ENCODE data around the gene GPC1.

GPC1 gene

DNA sequence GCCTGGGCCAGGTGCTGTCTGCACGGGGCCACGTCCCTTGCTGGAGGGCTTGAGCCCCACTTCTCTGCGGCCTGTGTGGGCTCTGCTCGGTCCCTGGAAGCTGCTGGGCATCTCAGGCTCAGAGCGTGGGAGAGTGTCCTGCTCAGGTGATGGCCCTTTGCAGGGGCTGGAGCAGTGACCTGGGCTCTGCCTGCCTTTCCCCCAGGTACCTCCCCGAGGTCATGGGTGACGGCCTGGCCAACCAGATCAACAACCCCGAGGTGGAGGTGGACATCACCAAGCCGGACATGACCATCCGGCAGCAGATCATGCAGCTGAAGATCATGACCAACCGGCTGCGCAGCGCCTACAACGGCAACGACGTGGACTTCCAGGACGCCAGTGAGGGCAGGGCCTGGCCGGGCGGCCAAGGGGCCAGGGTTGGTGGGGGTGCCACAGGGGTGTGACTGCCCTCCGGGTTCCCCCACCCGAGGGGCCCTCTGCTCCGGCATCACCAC lies 29.9 kb downstream of the GPC1 start:
- DNase-seq: no peak

DNA sequence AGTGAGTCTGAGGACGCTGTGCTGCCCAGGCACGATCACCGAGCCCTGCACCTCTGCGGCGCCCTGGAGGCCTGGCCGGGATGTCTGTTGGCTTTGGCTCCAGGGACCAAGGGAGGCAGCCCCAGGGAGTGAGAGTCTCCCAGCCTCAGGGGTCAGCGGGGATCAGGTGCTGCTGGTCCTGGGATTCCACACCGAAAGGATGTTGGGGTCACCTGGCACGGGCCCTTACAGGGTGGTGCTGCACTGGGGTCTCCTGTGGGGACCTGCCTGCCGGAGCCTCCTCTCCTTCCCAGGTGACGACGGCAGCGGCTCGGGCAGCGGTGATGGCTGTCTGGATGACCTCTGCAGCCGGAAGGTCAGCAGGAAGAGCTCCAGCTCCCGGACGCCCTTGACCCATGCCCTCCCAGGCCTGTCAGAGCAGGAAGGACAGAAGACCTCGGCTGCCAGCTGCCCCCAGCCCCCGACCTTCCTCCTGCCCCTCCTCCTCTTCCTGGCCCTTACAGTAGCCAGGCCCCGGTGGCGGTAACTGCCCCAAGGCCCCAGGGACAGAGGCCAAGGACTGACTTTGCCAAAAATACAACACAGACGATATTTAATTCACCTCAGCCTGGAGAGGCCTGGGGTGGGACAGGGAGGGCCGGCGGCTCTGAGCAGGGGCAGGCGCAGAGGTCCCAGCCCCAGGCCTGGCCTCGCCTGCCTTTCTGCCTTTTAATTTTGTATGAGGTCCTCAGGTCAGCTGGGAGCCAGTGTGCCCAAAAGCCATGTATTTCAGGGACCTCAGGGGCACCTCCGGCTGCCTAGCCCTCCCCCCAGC lies 30.5 kb downstream of the GPC1 start:
- no peak for DNase-seq

DNA sequence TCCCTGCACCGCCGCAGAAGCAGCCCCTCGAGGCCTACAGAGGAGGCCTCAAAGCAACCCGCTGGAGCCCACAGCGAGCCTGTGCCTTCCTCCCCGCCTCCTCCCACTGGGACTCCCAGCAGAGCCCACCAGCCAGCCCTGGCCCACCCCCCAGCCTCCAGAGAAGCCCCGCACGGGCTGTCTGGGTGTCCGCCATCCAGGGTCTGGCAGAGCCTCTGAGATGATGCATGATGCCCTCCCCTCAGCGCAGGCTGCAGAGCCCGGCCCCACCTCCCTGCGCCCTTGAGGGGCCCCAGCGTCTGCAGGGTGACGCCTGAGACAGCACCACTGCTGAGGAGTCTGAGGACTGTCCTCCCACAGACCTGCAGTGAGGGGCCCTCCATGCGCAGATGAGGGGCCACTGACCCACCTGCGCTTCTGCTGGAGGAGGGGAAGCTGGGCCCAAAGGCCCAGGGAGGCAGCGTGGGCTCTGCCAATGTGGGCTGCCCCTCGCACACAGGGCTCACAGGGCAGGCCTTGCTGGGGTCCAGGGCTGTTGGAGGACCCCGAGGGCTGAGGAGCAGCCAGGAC lies 31.2 kb downstream of the GPC1 start:
- no peak for DNase-seq

DNA sequence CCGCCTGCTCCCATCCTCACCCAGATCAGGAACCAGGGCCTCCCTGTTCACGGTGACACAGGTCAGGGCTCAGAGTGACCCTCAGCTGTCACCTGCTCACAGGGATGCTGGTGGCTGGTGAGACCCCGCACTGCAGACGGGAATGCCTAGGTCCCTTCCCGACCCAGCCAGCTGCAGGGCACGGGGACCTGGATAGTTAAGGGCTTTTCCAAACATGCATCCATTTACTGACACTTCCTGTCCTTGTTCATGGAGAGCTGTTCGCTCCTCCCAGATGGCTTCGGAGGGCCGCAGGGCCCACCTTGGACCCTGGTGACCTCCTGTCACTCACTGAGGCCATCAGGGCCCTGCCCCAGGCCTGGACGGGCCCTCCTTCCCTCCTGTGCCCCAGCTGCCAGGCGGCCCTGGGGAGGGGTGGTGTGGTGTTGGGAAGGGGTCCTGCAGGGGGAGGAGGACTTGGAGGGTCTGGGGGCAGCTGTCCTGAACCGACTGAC lies 31.7 kb downstream of the GPC1 start:
- DNase-seq: no peak

DNA sequence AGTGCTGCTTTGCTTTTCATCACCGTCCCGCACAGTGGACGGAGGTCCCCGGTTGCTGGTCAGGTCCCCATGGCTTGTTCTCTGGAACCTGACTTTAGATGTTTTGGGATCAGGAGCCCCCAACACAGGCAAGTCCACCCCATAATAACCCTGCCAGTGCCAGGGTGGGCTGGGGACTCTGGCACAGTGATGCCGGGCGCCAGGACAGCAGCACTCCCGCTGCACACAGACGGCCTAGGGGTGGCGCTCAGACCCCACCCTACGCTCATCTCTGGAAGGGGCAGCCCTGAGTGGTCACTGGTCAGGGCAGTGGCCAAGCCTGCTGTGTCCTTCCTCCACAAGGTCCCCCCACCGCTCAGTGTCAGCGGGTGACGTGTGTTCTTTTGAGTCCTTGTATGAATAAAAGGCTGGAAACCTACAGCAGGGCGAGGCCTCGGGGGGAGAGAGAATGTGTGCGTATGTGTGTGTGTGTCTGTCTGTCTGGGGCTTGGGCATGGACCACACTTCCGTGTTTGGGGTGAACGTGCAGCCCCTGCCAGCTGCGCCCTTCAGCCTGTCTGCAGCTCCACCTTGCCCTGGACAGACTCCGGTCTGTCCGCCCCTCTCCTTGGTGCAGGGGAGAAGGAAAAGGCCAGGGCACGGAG lies 32.3 kb downstream of the GPC1 start:
- DNase-seq: no peak

DNA sequence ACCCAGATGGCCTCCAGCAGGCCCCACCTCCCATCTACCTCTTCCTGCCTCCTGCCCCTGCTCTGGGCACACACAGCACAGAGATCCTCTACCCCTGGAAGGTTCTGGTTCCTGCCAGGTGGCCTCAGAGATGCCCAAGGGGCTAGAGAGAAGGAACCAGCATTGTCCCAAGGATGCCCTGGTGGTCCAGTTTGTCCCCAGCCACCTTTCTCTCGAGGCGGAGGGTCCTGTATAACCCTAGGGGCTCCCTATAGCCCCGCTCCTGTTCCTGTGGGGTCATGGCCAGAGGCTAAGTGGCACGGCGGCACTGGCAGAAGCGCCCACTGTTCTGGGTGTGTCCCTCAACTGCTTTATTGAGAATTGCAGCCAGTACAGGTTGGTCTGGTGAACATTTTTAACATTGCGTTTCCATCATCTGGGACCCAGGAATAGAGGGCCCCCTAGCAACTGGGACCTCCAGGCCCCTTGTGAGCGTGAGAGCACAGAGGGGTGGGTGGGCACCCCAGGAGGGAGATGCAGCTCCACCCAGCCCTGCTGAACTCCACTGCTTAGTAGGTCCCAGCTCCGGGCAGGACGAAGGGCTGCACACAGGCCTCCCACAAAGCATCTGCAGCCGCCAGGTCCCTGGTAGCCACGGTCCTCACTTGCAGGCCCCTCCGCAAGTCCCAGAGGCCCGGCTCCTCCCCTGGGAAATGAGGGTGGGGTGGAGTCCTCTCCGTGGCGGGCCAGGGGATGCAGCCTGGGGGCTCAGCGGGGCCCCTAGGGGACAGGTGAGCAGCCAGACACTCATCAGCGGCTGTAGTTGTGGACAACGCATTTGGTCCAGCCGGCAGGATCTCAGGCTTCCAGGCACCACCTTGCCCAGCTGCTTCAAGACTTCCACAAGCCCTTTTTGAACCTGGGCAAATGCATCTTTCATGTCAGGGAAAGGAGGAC lies 33.1 kb downstream of the GPC1 start:
- DNase-seq: no peak

DNA sequence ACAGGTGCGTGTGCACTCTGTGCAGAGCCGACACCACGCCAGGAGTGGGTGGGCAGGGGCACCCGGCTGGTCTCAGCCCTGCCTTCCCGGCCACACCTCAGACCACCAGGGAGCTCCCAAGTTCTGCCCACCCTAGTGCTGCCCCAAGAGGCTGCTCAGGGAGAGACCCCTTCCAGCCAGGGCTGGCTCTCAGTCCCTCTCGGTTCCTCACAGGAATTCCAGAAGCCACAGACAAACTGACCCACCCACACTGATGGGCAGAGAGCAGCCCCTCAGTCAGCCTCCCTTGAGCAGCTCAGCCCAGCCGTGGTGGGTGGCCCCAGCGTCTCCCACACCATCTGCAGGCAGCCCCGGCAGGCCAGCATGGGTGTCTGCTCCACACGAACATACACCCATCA lies 33.8 kb downstream of the GPC1 start:
- no peak for DNase-seq

DNA sequence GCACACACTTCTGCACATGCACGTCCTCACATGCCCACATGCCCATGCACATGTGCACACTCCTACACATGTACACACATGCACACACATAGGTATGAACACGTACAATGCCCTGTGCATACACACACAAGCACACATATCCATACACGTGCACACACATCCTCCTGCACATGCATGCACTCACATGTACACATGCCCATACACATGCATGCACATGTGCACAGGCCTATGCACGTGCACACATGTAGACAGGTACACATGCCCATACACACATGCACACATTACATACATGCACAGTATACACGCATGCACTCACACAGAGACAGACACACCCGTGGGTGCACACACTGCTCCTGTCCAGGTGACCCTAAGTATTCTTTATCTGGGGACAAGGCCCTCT lies 34.3 kb downstream of the GPC1 start:
- no peak for DNase-seq

DNA sequence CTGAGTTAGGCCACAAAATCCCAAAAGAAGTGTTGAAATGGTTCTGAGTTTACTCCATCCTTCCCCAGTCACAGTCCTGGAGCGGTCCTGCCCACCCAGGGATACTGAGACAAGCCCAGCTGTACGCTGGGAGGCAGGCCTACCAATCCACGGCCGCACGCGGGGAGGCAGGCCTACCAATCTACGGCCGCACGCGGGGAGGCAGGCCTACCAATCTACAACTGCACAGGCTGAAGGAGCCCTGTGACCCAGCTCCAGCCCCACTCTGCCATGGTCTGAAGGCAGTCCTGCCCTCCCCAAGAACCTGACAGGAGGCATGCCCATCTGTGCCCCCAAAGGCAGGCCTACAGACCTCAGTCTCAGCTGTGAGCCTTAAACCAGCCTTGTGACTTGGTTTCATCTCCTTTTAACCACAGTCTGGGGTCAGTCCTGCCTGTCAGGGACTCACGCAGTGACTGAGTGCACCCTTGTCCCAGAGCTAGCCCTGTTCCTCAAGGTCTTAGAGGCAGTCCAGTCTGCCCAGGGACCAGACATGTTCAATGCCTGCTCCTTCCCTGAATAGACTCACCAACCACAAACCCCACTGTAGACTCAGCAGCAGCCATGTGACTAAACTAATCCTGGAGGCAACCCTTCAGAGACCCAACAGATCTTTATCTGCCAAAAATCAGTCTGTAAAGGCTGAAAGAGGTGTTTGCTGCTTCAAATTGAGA lies 36.8 kb downstream of the GPC1 start:
- no peak for DNase-seq

DNA sequence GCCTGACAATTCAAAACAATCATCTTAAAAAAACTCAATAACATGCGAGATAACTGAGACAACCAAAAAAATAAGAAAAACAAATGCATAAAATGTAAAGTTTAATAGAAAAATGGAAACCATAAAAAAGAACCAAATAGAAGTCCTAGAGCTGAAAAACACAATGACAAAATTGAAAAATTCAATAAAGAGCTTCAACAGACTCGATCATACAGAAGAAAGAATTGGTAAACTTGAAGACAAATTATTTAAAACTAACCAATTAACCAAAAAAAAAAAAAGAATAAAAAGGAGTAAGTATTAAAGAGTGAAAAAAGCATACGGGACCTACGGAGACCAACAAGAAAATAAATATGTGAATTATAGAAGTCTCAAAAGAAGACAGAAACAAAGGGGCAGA lies 37.7 kb downstream of the GPC1 start:
- DNase-seq: no peak

DNA sequence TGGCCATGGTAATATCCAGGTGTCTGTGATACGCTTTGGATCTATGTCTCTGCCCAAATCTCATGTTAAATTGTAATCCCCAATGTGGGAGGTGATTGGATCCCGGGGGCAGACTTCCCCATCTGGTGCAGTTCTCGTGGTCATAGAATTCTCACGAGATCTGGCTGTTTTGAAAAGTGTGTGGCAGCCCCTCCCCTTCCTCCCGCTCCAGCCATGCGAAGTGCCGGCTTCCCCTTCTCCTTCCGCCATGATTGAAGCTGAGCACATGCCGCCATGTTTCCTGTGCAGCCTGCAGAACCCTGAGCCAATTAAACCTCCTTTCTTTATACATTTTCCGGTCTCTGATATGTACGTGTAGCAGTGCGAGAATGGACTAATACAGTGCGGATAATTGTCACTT lies 42.5 kb downstream of the GPC1 start:
- DNase-seq: no peak

DNA sequence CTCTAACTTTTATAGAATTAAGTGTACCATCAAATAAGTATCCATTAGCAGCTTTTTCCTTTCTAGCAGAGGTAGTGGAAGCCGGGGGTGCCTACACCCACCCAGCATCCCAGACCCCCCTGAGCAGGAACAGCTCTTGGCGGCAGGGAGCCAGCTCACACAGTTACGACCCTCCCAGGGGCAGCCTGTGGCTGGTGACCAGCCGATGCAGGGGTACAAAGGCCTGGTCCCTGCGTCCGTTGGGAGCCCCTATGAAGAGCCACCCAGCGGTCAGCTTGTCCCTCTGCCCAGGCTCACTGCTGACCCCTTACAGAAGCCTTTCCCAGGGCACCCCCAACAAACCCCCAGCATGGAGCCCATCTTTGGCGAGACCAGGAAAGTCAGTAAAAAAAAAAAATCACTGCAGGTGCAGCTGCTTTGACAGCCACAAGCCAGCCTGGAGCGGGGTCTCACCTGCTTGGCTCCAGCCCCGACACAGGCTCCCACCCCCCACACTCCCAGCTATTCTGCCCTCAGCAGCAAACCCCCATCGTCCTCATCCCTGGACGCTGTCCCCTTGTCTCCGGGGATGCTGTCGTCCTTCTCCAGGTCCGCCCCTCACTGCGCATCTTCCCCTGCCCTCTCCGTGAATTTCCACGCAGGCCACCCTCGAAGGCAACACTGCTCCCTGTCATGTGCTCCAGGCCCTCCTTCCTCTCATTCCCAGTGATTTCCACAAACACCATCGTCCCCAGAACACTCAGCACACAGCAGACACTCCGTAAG lies 43.1 kb downstream of the GPC1 start:
- DNase-seq: no peak

DNA sequence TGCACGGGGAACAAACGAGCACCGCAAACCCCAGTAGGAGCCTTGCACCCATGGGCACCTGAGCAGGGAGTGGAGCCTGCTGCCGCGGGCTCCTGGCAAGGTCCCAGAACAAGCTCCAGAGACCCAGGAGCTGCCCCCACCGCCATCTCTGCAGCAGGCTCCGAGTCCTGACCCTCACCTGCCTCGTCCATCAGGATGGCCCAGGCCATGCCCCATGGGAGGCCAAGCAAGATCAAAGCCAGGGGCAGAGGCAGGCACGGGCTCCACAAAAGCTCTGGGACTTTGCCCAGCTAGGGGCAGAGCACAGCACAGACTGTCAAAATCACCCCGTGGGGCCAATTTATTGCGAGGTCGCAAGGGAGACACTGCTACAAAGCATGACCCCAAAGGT lies 43.6 kb downstream of the GPC1 start:
- DNase-seq: no peak

DNA sequence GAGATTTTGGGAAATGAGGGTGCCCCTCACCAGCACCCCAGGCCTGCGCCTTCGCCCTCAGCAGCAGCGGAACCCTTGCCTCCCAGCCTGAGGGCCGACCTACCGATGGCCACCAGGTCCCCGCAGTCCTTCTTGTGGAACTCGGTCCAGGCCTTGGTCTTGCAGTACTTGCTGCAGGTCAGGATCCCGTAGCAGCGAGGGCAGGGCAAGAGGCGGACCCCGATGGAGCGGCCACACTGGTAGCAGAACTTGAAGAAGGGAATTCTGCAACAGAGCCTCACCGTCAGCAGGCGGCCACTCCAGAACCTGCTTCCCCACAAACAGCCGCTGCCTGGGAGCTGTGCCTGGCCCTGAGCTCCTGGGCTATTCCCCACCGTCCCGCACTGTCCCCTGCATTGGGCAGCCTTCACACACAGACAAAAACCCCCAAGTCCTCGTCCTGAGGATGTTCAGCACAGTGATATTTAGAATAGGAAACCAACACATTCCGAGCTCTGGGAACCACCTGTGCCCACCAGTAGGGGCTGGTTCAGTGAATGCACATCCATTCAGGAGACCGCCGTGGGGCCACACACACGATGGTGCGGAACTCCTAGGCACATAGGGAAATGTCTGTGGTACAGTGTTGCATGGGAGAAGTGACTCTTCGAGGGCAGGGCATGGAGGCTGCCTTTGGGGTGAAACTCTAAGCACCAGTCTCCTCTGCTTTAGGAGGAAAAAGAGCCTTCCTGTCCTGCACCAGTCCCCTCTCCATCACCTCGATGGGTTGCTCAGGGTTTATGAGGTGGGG lies 45.6 kb downstream of the GPC1 start:
- DNase-seq: no peak

DNA sequence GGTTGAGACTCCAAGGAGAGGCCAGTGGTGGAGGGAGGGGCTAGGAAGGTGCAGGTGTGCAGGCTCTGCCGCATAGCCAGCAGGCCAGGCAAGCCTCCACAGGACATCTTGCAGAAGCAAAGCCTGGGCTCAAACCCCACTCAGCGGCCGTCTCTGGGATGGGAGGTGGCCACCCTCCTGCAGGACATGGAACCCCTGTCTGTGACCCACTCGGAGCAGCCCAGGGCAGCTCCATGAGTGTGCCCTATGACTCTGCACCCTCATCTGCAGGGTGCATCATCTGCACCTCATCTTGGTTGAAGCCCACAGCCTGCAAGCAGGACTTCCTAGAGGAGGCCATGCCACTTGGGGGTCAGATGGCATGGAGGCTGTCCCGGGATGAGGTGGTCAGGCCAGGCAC lies 46.3 kb downstream of the GPC1 start:
- no peak for DNase-seq

DNA sequence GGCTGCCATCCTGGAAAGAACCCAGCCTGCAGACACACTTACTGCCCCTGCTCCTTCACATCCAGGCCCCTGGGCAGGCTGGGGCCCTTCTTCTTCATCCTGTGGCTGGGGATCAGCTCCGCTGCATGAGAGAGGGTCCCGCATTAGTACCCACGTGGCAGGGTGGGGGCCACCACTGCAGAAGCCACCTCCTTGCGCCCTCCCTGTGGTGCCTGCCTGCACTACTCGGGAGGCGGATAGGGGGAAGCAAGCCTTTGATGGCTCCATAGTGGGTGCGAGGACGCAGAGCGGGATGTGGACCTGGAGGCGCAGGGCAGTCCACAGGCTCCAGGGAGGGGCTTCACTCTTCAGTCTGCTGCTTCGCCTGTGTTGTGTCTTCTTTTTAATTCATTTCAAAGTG lies 46.7 kb downstream of the GPC1 start:
- no peak for DNase-seq

DNA sequence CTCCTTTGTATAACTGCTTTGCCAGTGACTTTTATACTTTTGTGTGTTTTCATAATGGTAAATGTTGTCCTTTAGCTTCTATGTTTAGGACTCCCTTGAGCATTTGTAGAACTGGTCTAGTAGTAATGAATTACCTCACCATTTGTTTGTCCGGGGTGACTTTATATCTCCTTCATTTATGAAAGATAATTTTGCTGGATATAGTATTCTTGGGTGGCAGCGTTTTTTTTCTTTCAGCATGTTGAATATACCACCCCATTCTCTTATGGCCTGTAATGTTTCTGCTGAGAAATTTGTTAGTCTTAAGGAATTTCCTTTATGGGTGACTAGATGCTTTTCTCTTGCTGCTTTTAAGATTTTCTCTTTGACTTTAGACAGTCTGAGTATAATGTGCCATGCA lies 56.0 kb downstream of the GPC1 start:
- no peak for DNase-seq

DNA sequence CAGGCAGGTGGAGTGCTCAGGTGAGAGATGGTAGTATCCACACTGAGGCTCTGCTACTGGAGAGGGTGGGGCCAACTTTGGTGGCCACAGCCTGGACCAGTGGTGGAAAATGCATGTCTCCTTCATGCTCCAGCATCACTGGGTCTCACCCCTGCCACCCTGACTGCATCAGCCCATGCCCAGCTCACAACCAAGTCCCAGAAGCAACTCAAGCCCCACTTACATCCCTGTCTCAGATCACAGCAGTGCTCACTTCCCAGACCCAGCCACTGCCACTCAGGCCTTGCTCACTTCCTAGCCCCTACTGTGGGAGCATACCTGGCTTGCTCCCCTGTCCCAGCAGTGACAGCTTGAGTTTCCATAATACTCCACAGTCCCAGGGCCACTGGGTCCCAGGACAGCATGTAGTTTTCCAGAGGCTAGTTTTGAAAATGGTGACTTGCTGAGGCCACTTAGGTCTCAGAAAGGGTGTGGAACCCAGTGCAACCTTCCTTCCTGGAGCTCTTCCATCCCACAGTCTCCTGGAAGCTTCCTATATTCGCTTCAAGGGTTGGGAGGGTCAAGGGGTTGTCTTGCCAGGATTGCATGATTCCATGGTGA lies 58.8 kb downstream of the GPC1 start:
- no peak for DNase-seq

DNA sequence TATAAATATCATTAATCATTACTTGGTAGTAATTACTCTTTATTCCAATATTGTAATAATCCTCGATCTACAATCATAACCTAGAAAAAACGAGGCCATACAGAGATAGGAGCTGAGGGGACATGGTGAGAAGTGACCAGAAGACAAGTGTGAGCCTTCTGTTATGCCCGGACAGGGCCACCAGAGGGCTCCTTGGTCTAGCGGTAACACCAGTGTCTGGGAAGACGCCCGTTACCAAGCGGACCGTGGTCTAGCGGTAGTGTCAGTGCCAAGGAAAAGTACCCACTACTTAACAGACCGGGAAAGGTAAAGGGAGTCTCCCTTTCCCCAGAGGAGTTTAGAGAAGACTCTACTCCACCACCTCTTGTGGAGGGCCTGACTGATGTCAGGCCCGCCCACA lies 59.5 kb downstream of the GPC1 start:
- peak in 1 of 51 donors; percentile 16 for DNase-seq

Measured in hypothalamus (tissue), 51 donors.